ENCODE data around the gene NINJ1. TPM values are rescaled to one million over a fixed set of nuclear protein-coding genes. Genes with fewer than 3 reads are reported as not detected.

NINJ1 gene
- total RNA-seq, 2 experiments from 2014 or later, result 20.8 to 21.1 TPM

GRCh38 chr9:93089024-93089423, 45.0 kb downstream of the NINJ1 start:
- H3K27me3 Mint-ChIP-seq (ENCODE audit: low read depth), result no peaks in the 10 kb centered on the region
- H3K9me3 Mint-ChIP-seq (ENCODE audit: insufficient read depth), result peaks cover 6% of the 10 kb centered on the region
- ATAC-seq (no peak), DNase-seq (no peak)
- H3K36me3 Mint-ChIP-seq (ENCODE audit: low read depth), result peaks cover 60% of the 10 kb centered on the region
- H3K27ac Mint-ChIP-seq, result peak overlapping the region; percentile 44
- no peak overlapping the region for H3K4me3 Mint-ChIP-seq
- ChIA-PET CTCF (no interaction called here), POLR2A (interaction anchor here (0.9 kb wide), 1 partner anchor 25 kb away, joined by 4 read pairs; no protein-coding TSS in a partner anchor)
- peaks cover 51% of the 10 kb centered on the region for H3K4me1 Mint-ChIP-seq (ENCODE audit: low read depth)

GRCh38 chr9:93088656-93089015, 45.4 kb downstream of the NINJ1 start:
- Mint-ChIP-seq H3K4me1 (ENCODE audit: low read depth) (peaks cover 51% of the 10 kb centered on the region), H3K27ac (peak overlapping the region; percentile 44)
- CTCF ChIA-PET, result interaction anchor here (1.5 kb wide), 1 partner anchor 20 kb away, joined by 8 read pairs; no protein-coding TSS in a partner anchor

GRCh38 chr9:93087971-93088655, 45.9 kb downstream of the NINJ1 start:
- no peak for DNase-seq
- ChIA-PET POLR2A (interaction anchor here (1.3 to 1.5 kb wide), 2 partner anchors 22 to 60 kb away, joined by 3 to 5 read pairs; no protein-coding TSS in a partner anchor), CTCF (interaction anchor here (1.5 kb wide), 1 partner anchor 21 kb away, joined by 8 read pairs; no protein-coding TSS in a partner anchor)
- H3K27me3 Mint-ChIP-seq (ENCODE audit: low read depth), result no peaks in the 10 kb centered on the region
- H3K36me3 Mint-ChIP-seq (ENCODE audit: low read depth), result peaks cover 65% of the 10 kb centered on the region
- peaks cover 51% of the 10 kb centered on the region for H3K4me1 Mint-ChIP-seq (ENCODE audit: low read depth)
- no peak for ATAC-seq
- no peak overlapping the region for H3K4me3 Mint-ChIP-seq
- peak overlapping the region; percentile 44 for H3K27ac Mint-ChIP-seq
- peaks cover 6% of the 10 kb centered on the region for H3K9me3 Mint-ChIP-seq (ENCODE audit: insufficient read depth)

More at GRCh38 chr9:93088656-93089015, 45.4 kb downstream of the NINJ1 start:
- Mint-ChIP-seq H3K9me3 (ENCODE audit: insufficient read depth) (peaks cover 6% of the 10 kb centered on the region), H3K36me3 (ENCODE audit: low read depth) (peaks cover 62% of the 10 kb centered on the region), H3K4me3 (no peak overlapping the region), H3K27me3 (ENCODE audit: low read depth) (no peaks in the 10 kb centered on the region)
- no peak for DNase-seq
- POLR2A ChIA-PET, result interaction anchor here (1.3 to 1.5 kb wide), 2 partner anchors 23 to 61 kb away, joined by 3 to 5 read pairs; no protein-coding TSS in a partner anchor
- no peak for ATAC-seq

- Mint-ChIP-seq H3K4me3 (no peak overlapping the region), H3K36me3 (ENCODE audit: low read depth) (peaks cover 72% of the 10 kb centered on the region), H3K27ac (peak overlapping the region; percentile 40), H3K27me3 (ENCODE audit: low read depth) (no peaks in the 10 kb centered on the region), H3K9me3 (ENCODE audit: insufficient read depth) (peaks cover 6% of the 10 kb centered on the region), H3K4me1 (ENCODE audit: low read depth) (peaks cover 48% of the 10 kb centered on the region)
- ATAC-seq (no peak), DNase-seq (no peak)
- ChIA-PET CTCF (interaction anchor here (1.1 to 2.1 kb wide), 2 partner anchors 22 to 83 kb away, joined by 3 to 11 read pairs; no protein-coding TSS in a partner anchor), POLR2A (interaction anchor here (0.6 to 1.0 kb wide), 2 partner anchors 8 to 18 kb away, joined by 3 read pairs; no protein-coding TSS in a partner anchor)
These were observed 47.4 kb downstream of the NINJ1 start for GRCh38 chr9:93086447-93087224.

GRCh38 chr9:93085676-93086075, 48.4 kb downstream of the NINJ1 start:
- Mint-ChIP-seq H3K9me3 (ENCODE audit: insufficient read depth) (no peaks in the 10 kb centered on the region), H3K27me3 (ENCODE audit: low read depth) (no peaks in the 10 kb centered on the region), H3K36me3 (ENCODE audit: low read depth) (peaks cover 73% of the 10 kb centered on the region), H3K4me3 (no peak overlapping the region), H3K4me1 (ENCODE audit: low read depth) (peaks cover 43% of the 10 kb centered on the region), H3K27ac (peak overlapping the region; percentile 49)
- POLR2A ChIA-PET, result interaction anchor here (0.6 to 0.7 kb wide), 3 partner anchors 14 to 120 kb away, joined by 3 read pairs; no protein-coding TSS in a partner anchor
- CTCF ChIA-PET, result interaction anchor here (1.0 to 2.1 kb wide), 3 partner anchors 20 to 24 kb away, joined by 4 to 11 read pairs (median 4); no protein-coding TSS in a partner anchor
- DNase-seq, result no peak
- ATAC-seq, result no peak

- ChIA-PET POLR2A (interaction anchor here (0.6 to 4.5 kb wide), 3 partner anchors 11 to 20 kb away, joined by 3 to 22 read pairs (median 13); partner anchors contain the start of gene CARD19), CTCF (interaction anchor here (1.0 to 2.1 kb wide), 3 partner anchors 20 to 25 kb away, joined by 4 to 11 read pairs (median 4); no protein-coding TSS in a partner anchor)
- ATAC-seq (no peak), DNase-seq (no peak)
- H3K27ac Mint-ChIP-seq, result peak overlapping the region; percentile 83
- H3K9me3 Mint-ChIP-seq (ENCODE audit: insufficient read depth), result no peaks in the 10 kb centered on the region
- peaks cover 38% of the 10 kb centered on the region for H3K4me1 Mint-ChIP-seq (ENCODE audit: low read depth)
- peaks cover 73% of the 10 kb centered on the region for H3K36me3 Mint-ChIP-seq (ENCODE audit: low read depth)
- H3K4me3 Mint-ChIP-seq, result no peak overlapping the region
- H3K27me3 Mint-ChIP-seq (ENCODE audit: low read depth), result no peaks in the 10 kb centered on the region
These were observed 49.6 kb downstream of the NINJ1 start for GRCh38 chr9:93084471-93084881.

GRCh38 chr9:93083592-93084470, 50.2 kb downstream of the NINJ1 start:
- ChIA-PET POLR2A (interaction anchor here (0.6 to 4.5 kb wide), 3 partner anchors 12 to 19 kb away, joined by 3 to 22 read pairs (median 13); partner anchors contain the start of gene CARD19), CTCF (interaction anchor here (1.0 to 1.6 kb wide), 4 partner anchors 9 to 80 kb away, joined by 3 to 5 read pairs (median 4); no protein-coding TSS in a partner anchor)
- Mint-ChIP-seq H3K27ac (peak overlapping the region; percentile 83), H3K9me3 (ENCODE audit: insufficient read depth) (no peaks in the 10 kb centered on the region), H3K4me3 (peak overlapping the region; percentile 49), H3K27me3 (ENCODE audit: low read depth) (no peaks in the 10 kb centered on the region), H3K4me1 (ENCODE audit: low read depth) (peaks cover 38% of the 10 kb centered on the region), H3K36me3 (ENCODE audit: low read depth) (peaks cover 71% of the 10 kb centered on the region)
- peak; percentile 62 for ATAC-seq
- DNase-seq, result peak; percentile 49

- Mint-ChIP-seq H3K36me3 (ENCODE audit: low read depth) (peaks cover 67% of the 10 kb centered on the region), H3K4me3 (no peak overlapping the region), H3K27me3 (ENCODE audit: low read depth) (no peaks in the 10 kb centered on the region), H3K9me3 (ENCODE audit: insufficient read depth) (no peaks in the 10 kb centered on the region), H3K4me1 (ENCODE audit: low read depth) (peaks cover 42% of the 10 kb centered on the region), H3K27ac (peak overlapping the region; percentile 83)
- ATAC-seq (peak; percentile 57), DNase-seq (no peak)
- ChIA-PET CTCF (interaction anchor here (1.2 to 2.5 kb wide), 4 partner anchors 8 to 80 kb away, joined by 3 to 9 read pairs (median 4); no protein-coding TSS in a partner anchor), POLR2A (interaction anchor here (3.0 to 4.5 kb wide), 2 partner anchors 13 to 18 kb away, joined by 13 to 22 read pairs; partner anchors contain the start of gene CARD19)
These were observed 51.1 kb downstream of the NINJ1 start for GRCh38 chr9:93082841-93083411.

- Mint-ChIP-seq H3K4me1 (ENCODE audit: low read depth) (peaks cover 49% of the 10 kb centered on the region), H3K36me3 (ENCODE audit: low read depth) (peaks cover 72% of the 10 kb centered on the region), H3K27me3 (ENCODE audit: low read depth) (no peaks in the 10 kb centered on the region), H3K27ac (peak overlapping the region; percentile 25), H3K4me3 (no peak overlapping the region), H3K9me3 (ENCODE audit: insufficient read depth) (no peaks in the 10 kb centered on the region)
- ATAC-seq (no peak), DNase-seq (no peak)
- CTCF ChIA-PET, result interaction anchor here (1.4 to 2.5 kb wide), 4 partner anchors 15 to 79 kb away, joined by 3 to 9 read pairs (median 6); no protein-coding TSS in a partner anchor
- POLR2A ChIA-PET, result interaction anchor here (3.0 to 4.5 kb wide), 2 partner anchors 14 to 17 kb away, joined by 13 to 22 read pairs; partner anchors contain the start of gene CARD19
These were observed 52.1 kb downstream of the NINJ1 start for GRCh38 chr9:93081931-93082330.

- POLR2A ChIA-PET, result interaction anchor here (4.5 kb wide), 1 partner anchor 15 kb away, joined by 22 read pairs; the partner anchor contains the start of gene CARD19
- Mint-ChIP-seq H3K36me3 (ENCODE audit: low read depth) (peaks cover 69% of the 10 kb centered on the region), H3K9me3 (ENCODE audit: insufficient read depth) (no peaks in the 10 kb centered on the region), H3K4me1 (ENCODE audit: low read depth) (peaks cover 46% of the 10 kb centered on the region), H3K27me3 (ENCODE audit: low read depth) (no peaks in the 10 kb centered on the region), H3K27ac (peak overlapping the region; percentile 19), H3K4me3 (no peak overlapping the region)
- DNase-seq (no peak), ATAC-seq (no peak)
- CTCF ChIA-PET, result interaction anchor here (0.7 to 2.5 kb wide), 5 partner anchors 14 to 464 kb away, joined by 3 to 9 read pairs (median 4); no protein-coding TSS in a partner anchor
These were observed 52.9 kb downstream of the NINJ1 start for GRCh38 chr9:93081081-93081529.
